ENCODE data around the gene CELF2.

Gene CELF2

GRCh38 chr10:11004144-11005077 is 13.3 kb upstream of the CELF2 start:
- no peak for DNase-seq

GRCh38 chr10:11005725-11006427 is 11.8 kb upstream of the CELF2 start:
- no peak for DNase-seq

- DNase-seq = no peak
These were observed 11.2 kb upstream of the CELF2 start for GRCh38 chr10:11006428-11006825.

GRCh38 chr10:11007476-11008020 is 10.1 kb upstream of the CELF2 start:
- DNase-seq = no peak

- peak; percentile 21 for DNase-seq
These were observed 8.0 kb upstream of the CELF2 start for GRCh38 chr10:11009471-11010308.

- no peak for DNase-seq
These were observed 7.1 kb upstream of the CELF2 start for GRCh38 chr10:11010582-11010981.

GRCh38 chr10:11011436-11011835 is 6.2 kb upstream of the CELF2 start:
- no peak for DNase-seq

- no peak for DNase-seq
These were observed 5.7 kb upstream of the CELF2 start for GRCh38 chr10:11011984-11012383.

GRCh38 chr10:11012421-11013295 is 5.0 kb upstream of the CELF2 start:
- DNase-seq = no peak

GRCh38 chr10:11013836-11014235 is 3.8 kb upstream of the CELF2 start:
- DNase-seq = no peak

- DNase-seq = no peak
These were observed 2.8 kb upstream of the CELF2 start for GRCh38 chr10:11014671-11015445.

- DNase-seq = no peak
These were observed 2.2 kb upstream of the CELF2 start for GRCh38 chr10:11015446-11015934.

GRCh38 chr10:11017000-11017569 is 587 bp upstream of the CELF2 start:
- DNase-seq = no peak

GRCh38 chr10:11018432-11018841 is 765 bp downstream of the CELF2 start:
- peak; percentile 31 for DNase-seq

- no peak for DNase-seq
These were observed 1.4 kb downstream of the CELF2 start for GRCh38 chr10:11018855-11019631.

GRCh38 chr10:11019724-11020547 is 2.3 kb downstream of the CELF2 start:
- no peak for DNase-seq

GRCh38 chr10:11020548-11020942 is 2.9 kb downstream of the CELF2 start:
- no peak for DNase-seq

- no peak for DNase-seq
These were observed 4.5 kb downstream of the CELF2 start for GRCh38 chr10:11022213-11022612.
